ENCODE results near the gene CDH13.

- TF ChIP-seq CTCF (IDR thresholded peaks at IDR 0.05; ENCODE audit: poor library complexity, severe bottlenecking): no peak
- no peak for TF ChIP-seq EZH2 (IDR thresholded peaks at IDR 0.05; ENCODE audit: borderline replicate concordance, insufficient read depth, low read length, poor library complexity, severe bottlenecking)
- no peak for TF ChIP-seq POLR2AphosphoS5 (IDR thresholded peaks at IDR 0.05)
- no peak for TF ChIP-seq EP300 (conservative IDR thresholded peaks at IDR 0.05; ENCODE audit: poor library complexity, severe bottlenecking)
- TF ChIP-seq REST (IDR thresholded peaks at IDR 0.05; ENCODE audit: borderline replicate concordance): no peak
- TF ChIP-seq RAD21 (conservative IDR thresholded peaks at IDR 0.05): no peak
- TF ChIP-seq TAF1 (IDR thresholded peaks at IDR 0.05; ENCODE audit: low read depth): no peak
These were observed 676.1 kb downstream of the CDH13 start for GRCh38 chr16:83302853-83303252.

Measured in neural cell (in vitro differentiated cells).